Measurements from ENCODE around the gene FALEC.

The FALEC gene

DNA sequence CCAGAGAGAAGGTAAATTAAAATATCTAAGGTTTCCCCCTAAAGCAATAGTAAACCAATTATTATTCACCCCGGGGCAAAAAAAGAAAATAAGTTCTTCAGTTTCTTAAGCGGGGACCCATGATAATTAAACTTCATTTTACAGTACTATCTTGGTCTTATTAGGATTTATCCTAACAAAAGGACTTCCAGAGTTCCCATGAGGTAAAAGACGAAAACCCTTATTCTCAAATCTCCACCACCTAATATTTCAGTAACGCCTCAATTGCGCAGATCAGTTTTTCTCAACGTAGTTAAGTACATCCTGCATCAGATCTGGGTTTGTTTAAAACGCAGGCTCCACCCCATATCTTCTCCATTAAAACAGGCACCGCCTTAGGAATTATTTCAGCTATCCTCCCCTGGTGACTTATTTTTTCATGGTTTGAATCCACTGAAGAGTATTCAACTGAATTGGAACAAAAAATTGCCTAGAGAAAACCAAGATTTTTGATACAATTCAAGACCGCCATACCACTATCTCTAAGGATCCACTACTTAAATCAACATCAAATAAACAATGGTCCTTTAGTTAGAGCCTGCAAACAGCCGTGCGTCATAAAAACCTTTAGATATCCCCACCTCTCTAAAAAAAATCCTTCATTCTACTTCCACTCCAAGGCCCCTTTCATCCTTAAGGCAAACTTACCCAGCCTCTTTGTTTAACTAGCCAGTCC, 62.2 kb downstream of the FALEC start:
- TF ChIP-seq ZFP3 (CRISPR knock-in tag; IDR thresholded peaks at IDR 0.05) (no peak), OSR1 (CRISPR knock-in tag; IDR thresholded peaks at IDR 0.05) (no peak), ESRRG (CRISPR knock-in tag; IDR thresholded peaks at IDR 0.05) (no peak), ISL1 (CRISPR knock-in tag; IDR thresholded peaks at IDR 0.05) (no peak), CSDC2 (CRISPR knock-in tag; IDR thresholded peaks at IDR 0.05) (no peak), GLIS3 (CRISPR knock-in tag; IDR thresholded peaks at IDR 0.05) (no peak), ZFP30 (CRISPR knock-in tag; IDR thresholded peaks at IDR 0.05) (no peak), ARNTL (CRISPR knock-in tag; IDR thresholded peaks at IDR 0.05; ENCODE audit: borderline replicate concordance, low read depth) (no peak), TOX (CRISPR knock-in tag; IDR thresholded peaks at IDR 0.05; ENCODE audit: borderline replicate concordance) (peak; percentile 56; the same call in 1 of the 2 replicates)
- TF ChIP-seq, protein P1, sequence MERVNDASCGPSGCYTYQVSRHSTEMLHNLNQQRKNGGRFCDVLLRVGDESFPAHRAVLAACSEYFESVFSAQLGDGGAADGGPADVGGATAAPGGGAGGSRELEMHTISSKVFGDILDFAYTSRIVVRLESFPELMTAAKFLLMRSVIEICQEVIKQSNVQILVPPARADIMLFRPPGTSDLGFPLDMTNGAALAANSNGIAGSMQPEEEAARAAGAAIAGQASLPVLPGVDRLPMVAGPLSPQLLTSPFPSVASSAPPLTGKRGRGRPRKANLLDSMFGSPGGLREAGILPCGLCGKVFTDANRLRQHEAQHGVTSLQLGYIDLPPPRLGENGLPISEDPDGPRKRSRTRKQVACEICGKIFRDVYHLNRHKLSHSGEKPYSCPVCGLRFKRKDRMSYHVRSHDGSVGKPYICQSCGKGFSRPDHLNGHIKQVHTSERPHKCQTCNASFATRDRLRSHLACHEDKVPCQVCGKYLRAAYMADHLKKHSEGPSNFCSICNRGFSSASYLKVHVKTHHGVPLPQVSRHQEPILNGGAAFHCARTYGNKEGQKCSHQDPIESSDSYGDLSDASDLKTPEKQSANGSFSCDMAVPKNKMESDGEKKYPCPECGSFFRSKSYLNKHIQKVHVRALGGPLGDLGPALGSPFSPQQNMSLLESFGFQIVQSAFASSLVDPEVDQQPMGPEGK (CRISPR knock-in tag; IDR thresholded peaks at IDR 0.05; ENCODE audit: borderline replicate concordance): no peak; the same call in 1 of the 2 replicates
- TF ChIP-seq, protein P2, sequence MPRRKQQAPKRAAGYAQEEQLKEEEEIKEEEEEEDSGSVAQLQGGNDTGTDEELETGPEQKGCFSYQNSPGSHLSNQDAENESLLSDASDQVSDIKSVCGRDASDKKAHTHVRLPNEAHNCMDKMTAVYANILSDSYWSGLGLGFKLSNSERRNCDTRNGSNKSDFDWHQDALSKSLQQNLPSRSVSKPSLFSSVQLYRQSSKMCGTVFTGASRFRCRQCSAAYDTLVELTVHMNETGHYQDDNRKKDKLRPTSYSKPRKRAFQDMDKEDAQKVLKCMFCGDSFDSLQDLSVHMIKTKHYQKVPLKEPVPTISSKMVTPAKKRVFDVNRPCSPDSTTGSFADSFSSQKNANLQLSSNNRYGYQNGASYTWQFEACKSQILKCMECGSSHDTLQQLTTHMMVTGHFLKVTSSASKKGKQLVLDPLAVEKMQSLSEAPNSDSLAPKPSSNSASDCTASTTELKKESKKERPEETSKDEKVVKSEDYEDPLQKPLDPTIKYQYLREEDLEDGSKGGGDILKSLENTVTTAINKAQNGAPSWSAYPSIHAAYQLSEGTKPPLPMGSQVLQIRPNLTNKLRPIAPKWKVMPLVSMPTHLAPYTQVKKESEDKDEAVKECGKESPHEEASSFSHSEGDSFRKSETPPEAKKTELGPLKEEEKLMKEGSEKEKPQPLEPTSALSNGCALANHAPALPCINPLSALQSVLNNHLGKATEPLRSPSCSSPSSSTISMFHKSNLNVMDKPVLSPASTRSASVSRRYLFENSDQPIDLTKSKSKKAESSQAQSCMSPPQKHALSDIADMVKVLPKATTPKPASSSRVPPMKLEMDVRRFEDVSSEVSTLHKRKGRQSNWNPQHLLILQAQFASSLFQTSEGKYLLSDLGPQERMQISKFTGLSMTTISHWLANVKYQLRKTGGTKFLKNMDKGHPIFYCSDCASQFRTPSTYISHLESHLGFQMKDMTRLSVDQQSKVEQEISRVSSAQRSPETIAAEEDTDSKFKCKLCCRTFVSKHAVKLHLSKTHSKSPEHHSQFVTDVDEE (CRISPR knock-in tag; IDR thresholded peaks at IDR 0.05): no peak
- TF ChIP-seq, protein P3, sequence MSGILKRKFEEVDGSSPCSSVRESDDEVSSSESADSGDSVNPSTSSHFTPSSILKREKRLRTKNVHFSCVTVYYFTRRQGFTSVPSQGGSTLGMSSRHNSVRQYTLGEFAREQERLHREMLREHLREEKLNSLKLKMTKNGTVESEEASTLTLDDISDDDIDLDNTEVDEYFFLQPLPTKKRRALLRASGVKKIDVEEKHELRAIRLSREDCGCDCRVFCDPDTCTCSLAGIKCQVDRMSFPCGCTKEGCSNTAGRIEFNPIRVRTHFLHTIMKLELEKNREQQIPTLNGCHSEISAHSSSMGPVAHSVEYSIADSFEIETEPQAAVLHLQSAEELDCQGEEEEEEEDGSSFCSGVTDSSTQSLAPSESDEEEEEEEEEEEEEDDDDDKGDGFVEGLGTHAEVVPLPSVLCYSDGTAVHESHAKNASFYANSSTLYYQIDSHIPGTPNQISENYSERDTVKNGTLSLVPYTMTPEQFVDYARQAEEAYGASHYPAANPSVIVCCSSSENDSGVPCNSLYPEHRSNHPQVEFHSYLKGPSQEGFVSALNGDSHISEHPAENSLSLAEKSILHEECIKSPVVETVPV (CRISPR knock-in tag; IDR thresholded peaks at IDR 0.05): 0 out of 2 replicates have a peak, but pooled peaks have one; percentile 24
- TF ChIP-seq, protein P4, sequence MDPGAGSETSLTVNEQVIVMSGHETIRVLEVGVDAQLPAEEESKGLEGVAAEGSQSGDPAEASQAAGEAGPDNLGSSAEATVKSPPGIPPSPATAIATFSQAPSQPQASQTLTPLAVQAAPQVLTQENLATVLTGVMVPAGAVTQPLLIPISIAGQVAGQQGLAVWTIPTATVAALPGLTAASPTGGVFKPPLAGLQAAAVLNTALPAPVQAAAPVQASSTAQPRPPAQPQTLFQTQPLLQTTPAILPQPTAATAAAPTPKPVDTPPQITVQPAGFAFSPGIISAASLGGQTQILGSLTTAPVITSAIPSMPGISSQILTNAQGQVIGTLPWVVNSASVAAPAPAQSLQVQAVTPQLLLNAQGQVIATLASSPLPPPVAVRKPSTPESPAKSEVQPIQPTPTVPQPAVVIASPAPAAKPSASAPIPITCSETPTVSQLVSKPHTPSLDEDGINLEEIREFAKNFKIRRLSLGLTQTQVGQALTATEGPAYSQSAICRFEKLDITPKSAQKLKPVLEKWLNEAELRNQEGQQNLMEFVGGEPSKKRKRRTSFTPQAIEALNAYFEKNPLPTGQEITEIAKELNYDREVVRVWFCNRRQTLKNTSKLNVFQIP (CRISPR knock-in tag; IDR thresholded peaks at IDR 0.05; ENCODE audit: borderline replicate concordance, low read depth): no peak
- no peak for ATAC-seq

DNA sequence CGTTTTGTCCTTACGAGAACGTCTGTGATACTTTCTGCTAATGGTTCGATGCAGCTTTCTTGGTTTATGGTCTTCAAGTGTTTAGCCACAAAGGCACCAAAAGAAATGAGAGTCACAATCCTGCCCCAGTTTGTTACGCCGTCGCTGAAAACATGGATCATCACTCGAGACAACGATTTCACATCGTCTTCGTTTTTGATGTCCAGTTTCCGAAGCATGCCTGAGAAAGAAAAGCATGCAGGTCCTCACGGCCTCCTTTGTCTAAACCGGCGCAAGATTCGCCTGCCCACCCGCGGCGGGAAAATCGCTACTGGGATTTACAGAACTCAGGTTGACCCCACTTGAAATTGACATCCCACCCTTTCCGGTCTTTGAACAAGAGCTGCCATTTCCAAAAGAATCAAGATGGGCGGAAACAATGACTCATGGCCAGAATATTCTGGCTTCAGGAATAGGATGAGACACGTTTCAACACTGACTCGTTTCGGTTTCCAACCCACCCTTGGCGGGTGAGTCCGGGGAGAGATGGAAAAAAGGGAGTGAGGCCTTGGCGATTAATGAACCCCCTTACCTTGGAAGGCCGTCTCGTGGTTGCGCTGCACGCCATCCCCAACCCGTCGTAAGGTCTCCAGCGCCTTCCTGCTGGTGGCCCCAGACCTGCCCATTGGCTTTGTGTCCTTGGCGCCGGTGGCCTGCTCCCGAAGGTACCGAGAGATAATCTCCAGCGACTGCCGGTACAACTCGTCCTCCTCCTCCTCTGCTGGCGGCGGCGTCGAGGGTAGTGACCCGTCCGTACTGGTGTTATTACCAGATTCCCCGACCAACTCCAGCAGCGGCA, 62.9 kb downstream of the FALEC start:
- TF ChIP-seq ZFP3 (CRISPR knock-in tag; IDR thresholded peaks at IDR 0.05) (no peak), TOX (CRISPR knock-in tag; IDR thresholded peaks at IDR 0.05; ENCODE audit: borderline replicate concordance) (no peak), GLIS3 (CRISPR knock-in tag; IDR thresholded peaks at IDR 0.05) (no peak), OSR1 (CRISPR knock-in tag; IDR thresholded peaks at IDR 0.05) (no peak), ISL1 (CRISPR knock-in tag; IDR thresholded peaks at IDR 0.05) (no peak), ESRRG (CRISPR knock-in tag; IDR thresholded peaks at IDR 0.05) (peak; percentile 70; the same call in 1 of the 2 replicates), BACH2 (CRISPR knock-in tag; IDR thresholded peaks at IDR 0.05; ENCODE audit: borderline replicate concordance) (no peak), ZNF70 (CRISPR knock-in tag; IDR thresholded peaks at IDR 0.05) (no peak), ARNTL (CRISPR knock-in tag; IDR thresholded peaks at IDR 0.05; ENCODE audit: borderline replicate concordance, low read depth) (no peak), ZFP30 (CRISPR knock-in tag; IDR thresholded peaks at IDR 0.05) (no peak), TCF4 (CRISPR knock-in tag; IDR thresholded peaks at IDR 0.05; ENCODE audit: borderline replicate concordance) (no peak), SNAI2 (CRISPR knock-in tag; IDR thresholded peaks at IDR 0.05) (no peak), RARB (CRISPR knock-in tag; IDR thresholded peaks at IDR 0.05) (no peak)
- TF ChIP-seq, protein P5, sequence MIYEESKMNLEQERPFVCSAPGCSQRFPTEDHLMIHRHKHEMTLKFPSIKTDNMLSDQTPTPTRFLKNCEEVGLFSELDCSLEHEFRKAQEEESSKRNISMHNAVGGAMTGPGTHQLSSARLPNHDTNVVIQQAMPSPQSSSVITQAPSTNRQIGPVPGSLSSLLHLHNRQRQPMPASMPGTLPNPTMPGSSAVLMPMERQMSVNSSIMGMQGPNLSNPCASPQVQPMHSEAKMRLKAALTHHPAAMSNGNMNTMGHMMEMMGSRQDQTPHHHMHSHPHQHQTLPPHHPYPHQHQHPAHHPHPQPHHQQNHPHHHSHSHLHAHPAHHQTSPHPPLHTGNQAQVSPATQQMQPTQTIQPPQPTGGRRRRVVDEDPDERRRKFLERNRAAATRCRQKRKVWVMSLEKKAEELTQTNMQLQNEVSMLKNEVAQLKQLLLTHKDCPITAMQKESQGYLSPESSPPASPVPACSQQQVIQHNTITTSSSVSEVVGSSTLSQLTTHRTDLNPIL (CRISPR knock-in tag; IDR thresholded peaks at IDR 0.05; ENCODE audit: low read depth): peak; percentile 69; the same call in 1 of the 2 replicates
- TF ChIP-seq, protein P3 (CRISPR knock-in tag; IDR thresholded peaks at IDR 0.05): no peak
- TF ChIP-seq, protein P1 (CRISPR knock-in tag; IDR thresholded peaks at IDR 0.05; ENCODE audit: borderline replicate concordance): no peak
- TF ChIP-seq, protein P4 (CRISPR knock-in tag; IDR thresholded peaks at IDR 0.05; ENCODE audit: borderline replicate concordance, low read depth): no peak
- ATAC-seq: peak; percentile 35
